Parathyroid adenoma (tissue), 2 donors: ENCODE results near the gene PRKD2.

Source experiments
- H2AFZ ChIP-seq: fragments of 300-600 bp; sonication (generic); one replicate; pipeline ENCODE4 v1.7.0; 2017; ENCODE audit warnings: antibody characterized with exemption, mild to moderate bottlenecking
- H3K27ac ChIP-seq: fragments of 300-600 bp; sonication (generic); one replicate; pipeline ENCODE4 v1.7.0; 2017
- H3K27me3 ChIP-seq: fragments of 300-600 bp; sonication (generic); one replicate; pipeline ENCODE4 v1.7.0; 2017; ENCODE audit warnings: low read length; ENCODE audit not compliant: control insufficient read depth, insufficient read depth
- H3K36me3 ChIP-seq: fragments of 300-600 bp; sonication (generic); one replicate; pipeline ENCODE4 v1.7.0; 2017; ENCODE audit warnings: low read length; ENCODE audit not compliant: control insufficient read depth, insufficient read depth
- H3K4me1 ChIP-seq: fragments of 300-600 bp; sonication (generic); one replicate; pipeline ENCODE4 v1.7.0; 2017; ENCODE audit warnings: control low read depth
- H3K4me2 ChIP-seq: fragments of 300-600 bp; sonication (generic); one replicate; pipeline ENCODE4 v1.7.0; 2017; ENCODE audit warnings: low read length
- H3K4me3 ChIP-seq: fragments of 300-600 bp; sonication (generic); one replicate; pipeline ENCODE4 v1.7.0; 2017; ENCODE audit warnings: low read depth, low read length
- H3K79me2 ChIP-seq: fragments of 300-600 bp; sonication (generic); one replicate; pipeline ENCODE4 v1.7.0; 2017; ENCODE audit warnings: control low read depth
- H3K9ac ChIP-seq: fragments of 300-600 bp; sonication (generic); one replicate; pipeline ENCODE4 v1.7.0; 2017; ENCODE audit warnings: mild to moderate bottlenecking
- H3K9me3 ChIP-seq: fragments of 300-600 bp; sonication (generic); one replicate; pipeline ENCODE4 v1.7.0; 2017; ENCODE audit warnings: low read length; ENCODE audit not compliant: control insufficient read depth
- TF ChIP-seq, protein P1 (sequence below): fragments of 300-600 bp; sonication (generic); IDR thresholded peaks from one replicate; pipeline ENCODE4 v1.7.0; 2017; ENCODE audit warnings: antibody characterized with exemption, mild to moderate bottlenecking
- donor health status: primary hyperparathyroidism.

Gene PRKD2

GRCh38 chr19:46698395-46699321, 18.3 kb downstream of the PRKD2 start:
- H3K27ac ChIP-seq: no peak overlapping the region

GRCh38 chr19:46697204-46697960, 19.5 kb downstream of the PRKD2 start:
- H3K4me3 ChIP-seq: no peak overlapping the region
- H3K9me3 ChIP-seq: no peaks in the 10 kb centered on the region
- no peak overlapping the region for H3K4me2 ChIP-seq
- no peaks in the 10 kb centered on the region for H3K36me3 ChIP-seq
- no peaks in the 10 kb centered on the region for H3K27me3 ChIP-seq
- H3K9ac ChIP-seq: no peak overlapping the region
- H3K27ac ChIP-seq: no peak overlapping the region
- TF ChIP-seq, protein P1, sequence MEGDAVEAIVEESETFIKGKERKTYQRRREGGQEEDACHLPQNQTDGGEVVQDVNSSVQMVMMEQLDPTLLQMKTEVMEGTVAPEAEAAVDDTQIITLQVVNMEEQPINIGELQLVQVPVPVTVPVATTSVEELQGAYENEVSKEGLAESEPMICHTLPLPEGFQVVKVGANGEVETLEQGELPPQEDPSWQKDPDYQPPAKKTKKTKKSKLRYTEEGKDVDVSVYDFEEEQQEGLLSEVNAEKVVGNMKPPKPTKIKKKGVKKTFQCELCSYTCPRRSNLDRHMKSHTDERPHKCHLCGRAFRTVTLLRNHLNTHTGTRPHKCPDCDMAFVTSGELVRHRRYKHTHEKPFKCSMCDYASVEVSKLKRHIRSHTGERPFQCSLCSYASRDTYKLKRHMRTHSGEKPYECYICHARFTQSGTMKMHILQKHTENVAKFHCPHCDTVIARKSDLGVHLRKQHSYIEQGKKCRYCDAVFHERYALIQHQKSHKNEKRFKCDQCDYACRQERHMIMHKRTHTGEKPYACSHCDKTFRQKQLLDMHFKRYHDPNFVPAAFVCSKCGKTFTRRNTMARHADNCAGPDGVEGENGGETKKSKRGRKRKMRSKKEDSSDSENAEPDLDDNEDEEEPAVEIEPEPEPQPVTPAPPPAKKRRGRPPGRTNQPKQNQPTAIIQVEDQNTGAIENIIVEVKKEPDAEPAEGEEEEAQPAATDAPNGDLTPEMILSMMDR: no peak
- peaks cover 2% of the 10 kb centered on the region for H3K79me2 ChIP-seq
- no peak overlapping the region for H2AFZ ChIP-seq
- H3K4me1 ChIP-seq: no peaks in the 10 kb centered on the region

More at GRCh38 chr19:46698395-46699321, 18.3 kb downstream of the PRKD2 start:
- H3K4me1 ChIP-seq: no peaks in the 10 kb centered on the region
- no peak overlapping the region for H3K4me3 ChIP-seq
- no peaks in the 10 kb centered on the region for H3K36me3 ChIP-seq
- TF ChIP-seq, protein P1: no peak
- H3K27me3 ChIP-seq: no peaks in the 10 kb centered on the region
- no peak overlapping the region for H2AFZ ChIP-seq
- H3K9me3 ChIP-seq: no peaks in the 10 kb centered on the region
- H3K4me2 ChIP-seq: no peak overlapping the region
- H3K9ac ChIP-seq: no peak overlapping the region
- H3K79me2 ChIP-seq: peaks cover 2% of the 10 kb centered on the region

DNA sequence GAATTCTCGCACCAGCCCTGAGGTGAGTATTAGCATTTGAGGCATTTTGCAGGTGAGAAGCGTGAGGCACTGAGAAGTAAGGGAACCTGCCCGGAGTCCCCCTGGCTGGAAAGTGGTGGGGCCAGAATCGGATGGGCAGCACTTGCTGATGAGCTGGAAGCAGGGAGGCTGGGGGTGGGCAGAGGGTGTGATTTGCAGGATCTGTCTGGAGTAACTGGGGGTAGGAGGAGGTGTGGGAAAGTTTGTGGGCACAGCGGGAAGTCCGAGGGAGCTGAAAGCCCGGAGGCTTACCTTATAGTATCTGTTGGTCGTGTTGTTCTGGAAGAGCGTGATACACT, 20.1 kb downstream of the PRKD2 start:
- H3K27me3 ChIP-seq: no peaks in the 10 kb centered on the region
- H3K4me2 ChIP-seq: no peak overlapping the region
- no peak overlapping the region for H3K4me3 ChIP-seq
- H3K36me3 ChIP-seq: no peaks in the 10 kb centered on the region
- H3K4me1 ChIP-seq: no peaks in the 10 kb centered on the region
- no peaks in the 10 kb centered on the region for H3K9me3 ChIP-seq
- TF ChIP-seq, protein P1: no peak
- H2AFZ ChIP-seq: no peak overlapping the region
- H3K27ac ChIP-seq: no peak overlapping the region
- peaks cover 2% of the 10 kb centered on the region for H3K79me2 ChIP-seq
- H3K9ac ChIP-seq: no peak overlapping the region

DNA sequence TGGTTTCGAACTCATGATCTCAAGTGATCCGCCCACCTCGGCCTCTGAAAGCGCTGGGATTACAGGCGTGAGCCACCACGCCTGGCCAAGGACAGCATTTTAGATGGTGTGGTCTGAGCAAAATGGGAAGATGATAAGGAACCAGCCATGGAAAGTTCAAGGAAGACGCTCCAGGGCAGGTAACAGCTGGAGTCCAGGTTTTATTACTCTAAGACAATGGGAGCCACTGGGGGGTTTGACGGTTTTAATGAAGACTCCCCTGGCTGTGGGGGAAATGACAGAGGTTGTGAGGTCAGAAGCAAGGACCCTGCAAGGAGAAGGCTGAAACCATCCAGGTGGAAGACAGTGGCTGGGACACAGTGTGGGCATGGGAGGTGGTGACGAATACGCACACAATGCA, 20.9 kb downstream of the PRKD2 start:
- TF ChIP-seq, protein P1: no peak

More for the DNA sequence above, 20.9 kb downstream of the PRKD2 start:
- Histone ChIP-seq H3K27me3 (no peaks in the 10 kb centered on the region), H3K4me3 (no peak overlapping the region), H3K9ac (no peak overlapping the region), H3K79me2 (peaks cover 2% of the 10 kb centered on the region), H3K27ac (no peak overlapping the region), H3K4me1 (no peaks in the 10 kb centered on the region), H2AFZ (no peak overlapping the region), H3K4me2 (no peak overlapping the region), H3K9me3 (no peaks in the 10 kb centered on the region), H3K36me3 (no peaks in the 10 kb centered on the region)
